ENCODE measurements around the gene PSEN1.

Gene PSEN1

DNA sequence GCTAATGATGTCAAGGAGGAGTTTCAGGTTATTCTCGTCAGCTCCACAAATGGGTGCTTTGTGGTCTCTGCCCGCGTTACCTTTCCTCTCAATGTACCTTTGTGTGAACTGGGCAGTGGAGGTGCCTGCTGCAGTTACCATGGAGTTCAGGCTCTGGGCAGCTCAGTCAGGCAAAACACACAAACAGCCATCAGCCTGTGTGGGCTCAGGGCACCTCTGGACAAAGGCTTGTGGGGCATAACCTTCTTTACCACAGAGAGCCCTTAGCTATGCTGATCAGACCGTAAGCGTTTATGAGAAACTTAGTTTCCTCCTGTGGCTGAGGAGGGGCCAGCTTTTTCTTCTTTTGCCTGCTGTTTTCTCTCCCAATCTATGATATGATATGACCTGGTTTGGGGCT lies 84.3 kb downstream of the PSEN1 start:
- DNase-seq (ENCODE audit: low spot score) = no peak

DNA sequence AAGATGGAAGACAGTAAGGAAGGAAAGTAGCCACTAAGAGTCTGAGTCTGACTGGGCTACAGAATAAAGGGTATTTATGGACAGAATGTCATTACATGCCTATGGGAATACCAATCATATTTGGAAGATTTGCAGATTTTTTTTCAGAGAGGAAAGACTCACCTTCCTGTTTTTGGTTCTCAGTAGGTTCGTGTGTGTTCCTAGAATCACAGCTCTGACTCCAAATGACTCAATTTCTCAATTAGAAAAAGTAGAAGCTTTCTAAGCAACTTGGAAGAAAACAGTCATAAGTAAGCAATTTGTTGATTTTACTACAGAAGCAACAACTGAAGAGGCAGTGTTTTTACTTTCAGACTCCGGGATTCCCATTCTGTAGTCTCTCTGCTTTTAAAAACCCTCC lies 85.6 kb downstream of the PSEN1 start:
- no peak for DNase-seq (ENCODE audit: low spot score)

DNA sequence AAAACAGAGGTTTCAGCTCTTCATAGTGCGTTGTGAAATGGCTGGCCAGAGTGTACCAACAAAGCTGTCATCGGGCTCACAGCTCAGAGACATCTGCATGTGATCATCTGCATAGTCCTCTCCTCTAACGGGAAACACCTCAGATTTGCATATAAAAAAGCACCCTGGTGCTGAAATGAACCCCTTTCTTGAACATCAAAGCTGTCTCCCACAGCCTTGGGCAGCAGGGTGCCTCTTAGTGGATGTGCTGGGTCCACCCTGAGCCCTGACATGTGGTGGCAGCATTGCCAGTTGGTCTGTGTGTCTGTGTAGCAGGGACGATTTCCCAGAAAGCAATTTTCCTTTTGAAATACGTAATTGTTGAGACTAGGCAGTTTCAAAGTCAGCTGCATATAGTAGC lies 86.7 kb downstream of the PSEN1 start:
- no peak for DNase-seq (ENCODE audit: low spot score)

DNA sequence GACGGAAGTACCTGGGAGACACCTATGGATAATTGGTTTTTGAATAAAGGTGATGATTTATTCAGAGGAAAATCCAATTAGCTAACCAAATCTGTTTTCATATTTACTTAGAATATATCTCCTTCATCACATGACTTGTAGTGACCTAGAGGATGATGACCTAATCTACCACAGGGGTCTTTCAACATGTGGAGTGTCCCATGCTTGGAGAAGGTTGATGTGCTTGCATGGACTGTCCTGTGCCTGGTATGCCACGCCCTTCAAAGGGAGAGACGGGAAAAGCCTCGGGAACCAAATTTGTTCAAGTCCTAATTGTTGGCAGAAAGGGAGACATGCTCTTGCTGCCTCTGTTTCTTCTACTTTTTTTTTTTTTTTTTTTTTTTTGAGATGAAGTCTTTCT lies 89.2 kb downstream of the PSEN1 start:
- no peak for DNase-seq (ENCODE audit: low spot score)

GRCh38 chr14:73227812-73228781 lies 91.8 kb downstream of the PSEN1 start:
- no peak for DNase-seq (ENCODE audit: low spot score)

- no peak for DNase-seq (ENCODE audit: low spot score)
Measured at GRCh38 chr14:73230051-73230450, 93.7 kb downstream of the PSEN1 start.

DNA sequence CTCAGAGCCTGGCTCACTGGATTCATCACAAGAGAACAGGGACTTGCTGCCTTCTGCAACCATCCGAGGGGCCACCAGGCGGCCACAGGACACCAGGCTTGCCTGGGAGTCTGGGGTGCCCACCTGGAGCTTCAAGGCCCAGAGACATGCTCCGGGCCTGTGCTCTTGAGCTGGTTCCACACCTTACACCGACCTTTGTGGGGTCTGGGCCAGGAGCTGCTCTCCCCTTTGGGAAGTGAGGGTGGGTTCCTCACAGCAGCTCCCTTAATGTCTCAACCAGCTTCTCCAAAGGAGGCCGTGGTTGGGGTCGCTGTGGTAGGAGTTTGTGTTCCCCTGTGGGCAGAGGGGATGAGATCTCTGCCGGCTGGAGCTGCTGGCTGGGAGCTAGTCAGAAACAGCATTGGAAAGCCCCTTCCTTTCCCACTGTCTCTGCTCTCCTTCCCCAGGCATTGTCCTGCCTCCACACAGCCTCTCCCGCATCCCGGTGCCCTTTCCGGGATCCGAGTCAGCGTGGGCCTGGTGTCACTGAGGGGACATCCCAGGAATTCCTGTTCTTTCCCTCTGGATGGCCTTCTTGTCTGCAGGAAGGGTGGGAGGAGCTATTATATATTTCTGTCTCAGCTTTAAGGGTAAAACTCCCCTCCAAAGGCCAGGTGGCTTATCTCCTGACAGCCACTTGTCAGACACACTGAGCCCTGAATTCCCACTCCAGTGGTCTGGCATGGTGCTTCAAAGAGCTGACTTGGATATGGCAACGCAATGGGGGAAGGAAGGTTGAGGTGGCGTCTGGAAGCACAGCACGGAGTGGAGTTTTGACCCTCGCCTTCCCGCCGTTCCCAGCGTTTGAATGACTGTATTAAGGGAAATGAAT lies 95.9 kb downstream of the PSEN1 start:
- no peak for DNase-seq (ENCODE audit: low spot score)

DNA sequence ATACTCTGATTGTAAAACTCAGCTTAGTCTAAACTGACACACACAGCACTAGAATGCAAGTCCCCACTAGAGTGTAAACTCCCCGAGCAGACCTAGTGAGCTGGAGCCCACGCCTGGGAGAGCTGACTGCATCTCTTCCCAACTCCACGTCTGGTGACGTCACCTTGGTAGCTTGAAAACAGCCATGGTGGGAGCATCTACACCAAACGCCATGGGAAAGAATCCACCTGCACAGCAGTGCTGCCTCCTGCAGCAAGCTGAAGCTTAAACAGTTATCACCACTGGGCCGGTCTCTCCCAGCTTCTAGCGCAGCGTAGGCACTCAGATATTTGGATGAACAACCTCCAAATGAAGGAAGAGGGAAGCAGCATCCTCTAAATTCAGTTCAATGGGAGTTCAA lies 96.7 kb downstream of the PSEN1 start:
- DNase-seq (ENCODE audit: low spot score) = no peak

DNA sequence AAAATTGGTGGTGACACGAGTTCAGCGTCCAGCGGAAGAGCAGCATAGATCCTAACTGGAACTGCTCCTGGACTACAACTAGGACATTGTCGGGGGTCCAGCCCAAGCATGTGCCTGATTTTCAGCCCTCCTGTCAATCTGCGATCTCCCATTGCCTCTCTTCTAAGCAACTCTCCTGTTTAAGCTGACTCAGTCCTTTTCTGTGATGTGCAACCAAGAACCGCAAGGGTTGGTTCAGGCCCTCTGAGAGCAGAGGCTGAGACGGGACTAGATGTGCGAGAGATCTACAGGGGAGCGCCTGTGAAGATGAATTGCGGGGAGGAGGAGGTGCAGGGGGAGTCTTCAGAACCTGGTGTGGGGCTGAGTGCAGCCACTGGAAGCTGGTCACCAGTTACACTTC lies 97.3 kb downstream of the PSEN1 start:
- DNase-seq (ENCODE audit: low spot score) = no peak

DNA sequence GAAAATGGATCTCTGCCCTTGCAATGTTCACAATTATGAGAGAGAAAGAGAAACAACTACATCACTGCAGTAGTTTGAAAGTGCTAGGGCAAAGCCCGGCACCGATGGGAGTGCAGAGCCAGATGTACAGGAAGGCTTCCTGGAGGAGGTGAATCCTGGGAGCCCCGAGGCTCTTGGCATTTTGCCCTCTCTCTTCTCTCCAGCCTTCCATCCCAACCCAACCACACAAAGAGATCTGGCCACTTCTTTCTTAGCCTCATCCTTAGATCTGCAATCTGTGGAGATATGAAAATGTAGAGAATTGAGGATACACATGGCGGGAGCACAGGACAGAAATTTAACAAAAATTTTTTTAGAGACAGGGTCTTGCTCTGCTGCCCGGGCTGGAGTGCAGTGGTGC lies 97.7 kb downstream of the PSEN1 start:
- no peak for DNase-seq (ENCODE audit: low spot score)

GRCh38 chr14:73234586-73235394 lies 98.5 kb downstream of the PSEN1 start:
- DNase-seq (ENCODE audit: low spot score) = no peak

GRCh38 chr14:73235531-73236155 lies 99.3 kb downstream of the PSEN1 start:
- no peak for DNase-seq (ENCODE audit: low spot score)

DNA sequence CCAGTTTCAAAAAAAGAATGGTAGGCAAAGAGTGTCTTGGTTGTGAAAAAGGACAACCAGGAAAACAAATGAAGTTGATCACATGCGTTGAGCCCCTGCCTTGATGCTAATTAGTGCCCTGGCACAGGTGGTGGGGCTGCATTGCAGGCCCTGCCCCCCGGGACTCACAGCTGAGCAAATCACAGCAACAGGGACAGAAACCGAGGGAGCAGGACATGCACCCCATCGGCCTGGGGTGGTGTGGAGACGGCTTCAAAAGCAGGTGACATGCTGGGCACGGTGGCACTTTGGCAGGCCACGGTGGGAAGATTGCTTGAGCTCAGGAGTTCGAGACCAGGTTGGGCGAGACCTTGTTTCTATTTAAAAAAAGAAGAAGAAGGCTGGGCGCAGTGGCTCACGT lies 99.8 kb downstream of the PSEN1 start:
- no peak for DNase-seq (ENCODE audit: low spot score)

- no peak for DNase-seq (ENCODE audit: low spot score)
Measured at GRCh38 chr14:73236752-73237218, 100.5 kb downstream of the PSEN1 start.

GRCh38 chr14:73237219-73237785 lies 101.0 kb downstream of the PSEN1 start, which contains the start of gene PAPLN:
Gene PAPLN, plus strand, starts transcription at chr14:73237506. Its CDS starts 2,273 bp downstream, at chr14:73239779.
- DNase-seq (ENCODE audit: low spot score) = no peak

- DNase-seq (ENCODE audit: low spot score) = no peak
Measured at GRCh38 chr14:73237786-73238423, 101.6 kb downstream of the PSEN1 start.

GRCh38 chr14:73238424-73238852 lies 102.1 kb downstream of the PSEN1 start:
- peak; percentile 84 for DNase-seq (ENCODE audit: low spot score)

DNA sequence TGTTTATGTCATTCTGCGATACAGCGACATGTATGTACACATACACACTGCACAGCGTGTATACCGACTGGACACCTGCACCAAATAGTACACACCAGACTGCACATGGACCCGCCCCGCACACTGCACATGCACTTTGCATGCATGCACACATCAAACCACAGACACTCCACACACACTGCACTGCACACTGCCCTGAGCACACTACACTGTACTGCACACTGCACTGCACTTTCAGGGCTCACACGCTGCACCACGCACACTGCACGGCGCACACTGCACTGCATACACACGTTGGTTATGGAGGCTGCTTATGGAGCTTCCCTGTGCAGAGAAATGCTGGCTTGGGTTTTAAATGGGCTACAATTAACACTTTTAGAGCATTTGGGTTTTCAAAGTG lies 102.6 kb downstream of the PSEN1 start:
- no peak for DNase-seq (ENCODE audit: low spot score)

- DNase-seq (ENCODE audit: low spot score) = no peak
Measured at GRCh38 chr14:73239393-73240241, 103.3 kb downstream of the PSEN1 start.
